Measurements from ENCODE around the gene PIGO. TPM values are rescaled to one million over a fixed set of nuclear protein-coding genes. Genes with fewer than 3 reads are reported as not detected.

PIGO gene
- total RNA-seq, 1 donor from 2014 or later, result 9.3 TPM

DNA sequence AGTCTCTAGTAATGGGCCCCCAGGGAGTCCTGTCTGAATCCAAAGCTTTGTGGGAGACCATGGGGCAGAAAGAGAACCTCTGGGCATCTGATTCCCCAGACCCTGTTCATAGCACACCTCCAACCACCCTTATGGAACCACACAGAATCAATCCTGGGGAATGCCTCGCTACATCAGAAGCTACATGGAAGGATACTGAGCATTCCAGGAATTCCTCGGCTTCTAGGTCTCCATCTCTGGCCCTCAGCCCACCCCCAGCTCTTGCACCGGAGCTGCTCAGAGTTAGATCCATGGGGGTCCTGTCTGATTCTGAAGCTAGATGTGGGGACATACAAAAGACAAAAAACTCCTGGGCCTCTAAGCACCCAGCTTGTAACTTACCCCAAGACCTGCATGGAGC, 52.3 kb downstream of the PIGO start:
- no peak for DNase-seq (ENCODE audit: low spot score)
- intact Hi-C loops (cut with DNase I), result no loop called here

DNA sequence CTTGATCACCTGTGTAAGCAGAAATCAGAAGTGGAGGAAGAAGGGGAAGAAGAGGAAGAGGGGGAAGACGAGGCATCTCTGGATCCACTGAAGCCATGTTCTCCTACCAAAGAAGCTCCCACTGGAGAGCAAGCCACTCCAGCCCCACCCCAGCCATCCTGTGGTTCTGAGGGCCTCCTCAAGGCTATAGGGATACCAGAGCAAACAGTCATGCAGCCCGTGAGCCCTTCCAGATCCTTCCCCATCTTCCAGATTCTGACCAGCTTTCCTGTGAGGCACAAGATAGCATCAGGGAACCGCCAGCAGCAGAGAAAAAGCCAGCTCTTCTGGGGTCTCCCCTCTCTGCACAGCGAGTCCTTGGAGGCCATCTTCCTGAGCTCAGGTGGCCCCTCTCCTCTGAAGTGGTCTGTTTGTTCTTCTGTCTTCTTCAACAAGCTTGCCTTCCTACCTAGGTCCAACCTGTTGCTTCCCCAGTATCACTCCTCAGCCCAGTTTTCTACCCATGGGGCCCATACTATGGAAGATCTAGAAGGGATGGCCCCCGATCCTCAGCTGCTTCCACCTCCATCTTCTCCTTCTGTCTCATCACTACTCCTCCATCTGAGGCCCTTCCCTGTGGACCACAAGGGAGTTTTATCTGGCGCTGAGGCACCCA, 53.4 kb downstream of the PIGO start:
- intact Hi-C loops (cut with DNase I), result no loop called here
- no peak for DNase-seq (ENCODE audit: low spot score)

DNA sequence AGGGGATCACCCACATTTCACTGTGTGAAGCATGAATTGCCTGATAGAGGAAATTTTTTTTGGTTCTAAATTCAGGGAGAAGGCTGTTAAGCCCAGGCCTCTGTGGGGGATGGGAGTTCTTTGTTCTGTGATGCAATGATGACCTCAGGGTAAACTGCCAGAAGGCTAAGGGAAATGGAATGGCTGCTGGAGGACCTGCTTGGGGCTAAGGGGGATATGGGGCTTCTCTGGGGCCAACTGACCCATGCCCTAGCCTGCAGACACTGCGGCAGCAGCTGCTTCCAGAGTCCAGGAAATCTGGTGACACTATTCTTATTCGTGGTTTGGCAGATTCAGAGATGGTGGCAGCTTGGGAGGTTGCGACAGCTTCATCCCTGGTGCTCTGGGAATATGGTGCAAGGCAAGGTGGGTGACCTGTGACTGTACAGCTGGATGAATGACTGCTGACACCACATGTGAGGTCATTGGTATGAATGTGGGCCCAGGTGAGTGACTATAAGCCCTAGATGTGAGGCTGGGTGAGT, 54.2 kb downstream of the PIGO start:
- no peak for DNase-seq (ENCODE audit: low spot score)
- intact Hi-C loops (cut with DNase I), result no loop called here

Other genes with a start within 250 kb of the PIGO start
- 0.57 TPM for gene PHF24, start 138.3 kb downstream of the PIGO start, total RNA-seq
- gene DNAJB5, start 106.8 kb downstream of the PIGO start, total RNA-seq, result 133 TPM
- 309 TPM for gene VCP, start 24.0 kb downstream of the PIGO start, total RNA-seq
- gene FANCG, start 16.6 kb downstream of the PIGO start, total RNA-seq, result 5.6 TPM
- gene STOML2, start 6.5 kb upstream of the PIGO start, total RNA-seq, result 95.2 TPM
- gene ATOSB, start 19.3 kb upstream of the PIGO start, total RNA-seq, result 20.0 TPM
- 24.7 TPM for gene UNC13B, start 65.4 kb upstream of the PIGO start, total RNA-seq

All from cardiac septum (tissue), 1 donor.